ENCODE results near the gene SWT1. TPM values are rescaled to one million over a fixed set of nuclear protein-coding genes. Genes with fewer than 3 reads are reported as not detected.
A peak's percentile ranks its signal among the peaks of the same experiment; 100 is the strongest.
"Not testable (repeated sequence)": the region's sequence is repeated elsewhere in the genome, so short reads cannot be mapped to it uniquely, and the experiment has no call there.

Gene SWT1
- total RNA-seq, 1 experiment from 2014 or later, result 2.3 TPM

DNA sequence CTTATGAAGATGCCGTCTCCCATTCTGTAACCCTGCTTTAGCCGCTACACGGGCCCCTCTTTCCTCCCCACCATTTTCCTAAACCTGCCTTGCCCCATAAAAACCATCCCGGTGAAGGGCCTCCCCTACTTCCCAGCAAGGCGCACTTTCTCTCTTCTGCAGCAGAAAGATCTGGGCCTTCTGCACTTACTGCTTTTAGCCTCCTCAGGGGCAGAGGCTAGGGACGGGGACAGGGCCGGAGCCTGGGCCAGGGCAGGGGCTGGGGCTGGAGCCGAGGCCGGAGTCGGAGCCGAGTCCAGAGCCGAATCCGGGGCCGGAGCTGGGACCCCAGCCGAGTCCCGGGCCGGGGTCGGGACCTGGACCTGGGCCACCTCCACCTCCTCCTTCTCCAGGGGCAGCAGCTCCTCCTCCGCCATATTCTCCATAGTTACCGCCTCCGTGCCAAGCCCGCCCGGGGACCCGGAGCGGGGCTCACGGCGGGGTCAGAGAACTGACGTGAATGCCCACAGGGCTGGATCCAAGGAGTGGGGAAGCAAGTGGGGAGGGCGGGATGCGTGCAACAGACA, 596 bp upstream of the SWT1 start:
- Histone ChIP-seq H3K4me3 (peak overlapping the region; percentile 92), H3K27me3 (no peaks in the 10 kb centered on the region)
- DNase-seq, result no peak

GRCh38 chr1:185157599-185158412, 839 bp downstream of the SWT1 start:
- Histone ChIP-seq H3K4me3 (peak overlapping the region; percentile 92), H3K9me3 (no peaks in the 10 kb centered on the region), H3K27me3 (no peaks in the 10 kb centered on the region), H3K36me3 (no peaks in the 10 kb centered on the region)
- DNase-seq, result no peak

More for the DNA sequence above, 596 bp upstream of the SWT1 start:
- no peaks in the 10 kb centered on the region for H3K9me3 ChIP-seq
- no peaks in the 10 kb centered on the region for H3K36me3 ChIP-seq

DNA sequence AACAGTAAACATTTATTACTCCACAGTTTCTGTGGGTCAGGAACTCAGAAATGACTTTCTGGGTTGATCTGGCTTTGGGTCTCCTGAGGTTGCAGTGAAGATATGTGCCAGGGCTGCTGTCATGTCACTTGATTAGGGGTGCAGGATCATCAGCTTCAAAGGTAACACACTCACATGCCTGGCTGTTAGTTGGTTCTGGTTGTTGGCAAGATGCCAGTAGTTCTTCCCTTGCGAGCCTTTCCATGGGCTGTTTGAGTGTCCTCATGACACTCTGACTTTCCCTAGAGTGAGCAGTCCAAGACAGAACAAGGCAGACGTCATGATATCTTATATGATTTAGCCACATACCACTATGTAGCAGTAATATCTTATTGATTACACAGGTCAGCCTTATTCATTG, 1.8 kb downstream of the SWT1 start:
- no peak overlapping the region for H3K4me3 ChIP-seq
- no peaks in the 10 kb centered on the region for H3K36me3 ChIP-seq

DNA sequence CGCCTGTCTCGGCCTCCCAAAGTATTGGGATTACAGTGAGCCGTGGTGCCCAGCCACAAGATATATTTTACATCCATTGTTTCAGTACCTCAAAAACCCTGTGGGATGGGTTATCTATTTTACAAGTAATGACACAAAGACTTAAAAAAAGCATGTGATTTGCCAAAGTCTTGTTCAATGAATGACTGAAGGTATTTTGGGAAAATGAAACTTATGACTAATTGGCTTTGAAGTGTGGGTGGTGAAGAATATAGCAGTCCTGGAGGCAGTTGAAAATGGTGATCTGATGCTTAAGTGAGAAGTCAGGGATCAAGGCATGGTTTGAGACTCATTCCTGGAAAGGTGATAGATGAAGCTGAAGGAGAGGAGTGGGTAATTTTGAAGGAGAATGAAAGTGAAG, 3.0 kb downstream of the SWT1 start:
- no peak for DNase-seq
- Histone ChIP-seq H3K4me3 (no peak overlapping the region), H3K9me3 (no peaks in the 10 kb centered on the region), H3K36me3 (no peaks in the 10 kb centered on the region), H3K27me3 (no peaks in the 10 kb centered on the region)

More for the DNA sequence above, 1.8 kb downstream of the SWT1 start:
- Histone ChIP-seq H3K27me3 (no peaks in the 10 kb centered on the region), H3K9me3 (no peaks in the 10 kb centered on the region)
- no peak for DNase-seq

DNA sequence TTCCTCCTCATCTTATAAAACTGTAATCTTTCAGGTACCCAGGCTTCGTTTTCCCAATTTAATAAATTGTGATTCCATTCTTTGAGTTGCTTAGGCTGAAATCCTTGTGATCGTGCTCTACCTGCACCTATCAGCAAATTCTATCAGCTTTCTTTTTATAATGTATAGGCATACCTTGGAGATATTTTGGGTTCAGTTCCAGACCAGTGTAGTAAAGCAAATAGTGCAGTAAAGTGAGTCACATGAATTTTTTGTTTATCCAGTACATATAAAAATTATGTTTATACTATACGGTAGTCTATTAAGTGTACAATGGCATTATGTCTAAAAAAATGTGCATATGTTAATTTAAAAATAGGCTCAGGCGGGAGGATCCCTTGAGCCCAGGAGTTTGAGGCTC, 5.5 kb downstream of the SWT1 start:
- Histone ChIP-seq H3K36me3 (peaks cover 4% of the 10 kb centered on the region; the same call in 1 of the 2 replicates), H3K4me3 (no peak overlapping the region), H3K27me3 (no peaks in the 10 kb centered on the region), H3K9me3 (no peaks in the 10 kb centered on the region)
- no peak for DNase-seq

DNA sequence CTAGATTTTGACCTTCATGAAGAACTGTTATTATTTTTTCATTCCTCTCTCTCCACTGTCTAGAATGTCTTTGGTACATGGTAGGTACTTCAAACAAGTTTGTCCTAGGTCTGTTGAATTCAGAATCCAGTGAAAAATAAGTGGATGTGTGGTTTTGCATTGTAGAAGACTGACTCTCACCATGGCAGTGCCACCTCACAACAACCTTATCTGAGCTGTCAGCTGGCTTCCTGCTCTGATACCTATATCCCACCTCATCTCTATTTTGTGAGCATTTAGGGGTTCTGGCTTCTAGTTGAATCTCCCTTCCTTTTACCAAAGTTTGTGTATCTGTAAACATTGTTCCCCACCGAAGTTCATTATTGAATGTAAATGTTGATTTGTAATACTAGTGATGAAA, 9.1 kb downstream of the SWT1 start:
- H3K27me3 ChIP-seq, result no peaks in the 10 kb centered on the region
- no peaks in the 10 kb centered on the region for H3K9me3 ChIP-seq
- no peak overlapping the region for H3K4me3 ChIP-seq
- H3K36me3 ChIP-seq, result peaks cover 4% of the 10 kb centered on the region; the same call in 1 of the 2 replicates
- no peak for DNase-seq

DNA sequence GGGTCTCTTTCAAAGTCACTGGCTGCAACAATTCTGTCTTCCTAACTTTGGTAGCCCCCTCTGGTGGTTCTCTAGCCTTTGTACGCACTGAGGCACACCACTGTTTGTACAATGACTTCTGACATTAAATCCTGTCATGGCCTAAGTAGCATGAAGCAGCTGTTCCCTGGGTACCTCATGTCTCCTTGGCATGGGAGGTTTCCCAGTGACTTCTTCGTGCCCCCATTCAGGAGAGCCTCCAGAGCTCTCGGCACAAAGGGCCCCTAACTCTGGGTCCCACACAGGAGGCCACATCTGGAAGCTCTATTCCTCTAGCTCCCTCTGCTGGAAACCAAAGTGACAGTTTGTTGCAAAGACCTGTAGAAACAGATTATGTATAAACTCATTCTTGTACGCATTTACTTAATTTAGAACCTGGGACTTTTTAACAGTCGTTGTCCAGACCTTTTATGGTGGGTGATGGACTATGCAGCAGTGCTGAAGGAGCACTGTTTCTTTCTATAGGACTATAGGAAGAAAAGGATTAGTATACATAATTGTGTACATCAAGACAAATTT, 13.4 kb downstream of the SWT1 start:
- peak; percentile 19 for DNase-seq
- H3K27me3 ChIP-seq, result no peaks in the 10 kb centered on the region
- H3K4me3 ChIP-seq, result no peak overlapping the region
- no peaks in the 10 kb centered on the region for H3K9me3 ChIP-seq
- peaks cover 4% of the 10 kb centered on the region; the same call in 1 of the 2 replicates for H3K36me3 ChIP-seq

DNA sequence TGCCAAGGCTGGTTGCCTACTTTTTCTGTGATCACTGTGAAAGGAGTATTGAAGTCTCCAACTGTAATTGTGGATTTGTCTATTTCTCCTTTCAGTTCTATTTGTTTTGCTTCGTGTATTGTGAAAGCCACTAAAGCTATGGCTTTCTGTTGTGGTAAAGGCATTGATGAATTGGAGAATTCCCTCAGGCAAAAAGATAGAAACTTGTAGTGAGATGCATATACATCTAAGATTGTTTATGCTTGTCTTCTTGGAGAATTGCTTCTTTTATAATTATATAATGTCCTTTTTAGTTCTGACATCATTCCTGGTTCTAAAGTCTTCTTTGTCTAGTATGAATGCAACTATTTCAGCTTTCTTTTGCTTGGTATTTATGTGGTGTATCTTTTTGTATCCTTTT, 36.8 kb downstream of the SWT1 start:
- no peak overlapping the region for H3K4me3 ChIP-seq

GRCh38 chr1:185198712-185199111, 41.7 kb downstream of the SWT1 start:
- not testable (repeated sequence) for H3K27me3 ChIP-seq, H3K4me3 ChIP-seq, H3K36me3 ChIP-seq, DNase-seq
- H3K9me3 ChIP-seq, result peaks cover 13% of the 10 kb centered on the region

More for the DNA sequence above, 36.8 kb downstream of the SWT1 start:
- no peak for DNase-seq
- no peaks in the 10 kb centered on the region for H3K36me3 ChIP-seq
- peaks cover 6% of the 10 kb centered on the region for H3K9me3 ChIP-seq
- H3K27me3 ChIP-seq, result no peaks in the 10 kb centered on the region

DNA sequence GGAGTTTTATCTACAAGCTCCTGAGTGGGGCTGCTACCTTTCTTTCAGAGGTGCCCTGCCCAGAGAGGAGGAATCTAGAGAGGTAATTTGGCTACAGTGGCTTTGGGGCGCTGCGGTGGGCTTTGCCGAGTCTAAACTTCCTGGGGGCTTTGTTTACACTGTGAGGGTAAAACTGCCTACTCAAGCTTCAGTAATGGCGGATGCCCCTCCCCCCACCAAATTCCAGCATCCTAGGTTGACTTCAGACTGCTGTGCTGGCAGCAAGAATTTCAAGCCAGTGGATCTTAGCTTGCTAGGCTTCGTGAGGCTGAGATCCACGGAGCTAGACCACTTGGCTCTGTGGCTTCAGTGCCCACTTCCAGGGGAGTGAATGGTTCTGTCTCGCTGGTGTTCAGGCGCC, 43.9 kb downstream of the SWT1 start:
- no peak for DNase-seq
- Histone ChIP-seq H3K27me3 (no peaks in the 10 kb centered on the region), H3K9me3 (peaks cover 13% of the 10 kb centered on the region), H3K4me3 (no peak overlapping the region), H3K36me3 (no peaks in the 10 kb centered on the region)

DNA sequence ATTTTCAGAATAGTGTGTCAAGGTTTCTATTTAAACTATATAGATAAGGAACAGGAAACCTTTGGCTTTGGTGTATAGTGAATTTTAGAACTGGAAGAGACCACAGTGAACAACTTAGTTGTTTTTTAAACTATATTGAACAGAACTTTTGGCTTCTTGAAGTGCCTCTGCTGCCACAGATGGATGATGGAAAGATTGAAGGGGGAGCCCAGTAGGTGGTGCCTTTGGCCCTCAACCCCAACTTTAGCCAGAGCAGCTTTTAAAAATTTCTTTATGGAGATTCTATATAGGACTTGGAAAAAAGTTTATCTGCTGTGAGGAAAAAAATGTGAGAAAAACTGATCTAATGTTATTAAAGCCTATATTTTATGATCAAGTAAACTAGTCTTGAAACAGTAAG, 50.2 kb downstream of the SWT1 start:
- H3K27me3 ChIP-seq, result no peaks in the 10 kb centered on the region
- H3K4me3 ChIP-seq, result no peak overlapping the region
- DNase-seq, result no peak
- H3K9me3 ChIP-seq, result no peaks in the 10 kb centered on the region
- no peaks in the 10 kb centered on the region for H3K36me3 ChIP-seq

- DNase-seq, result no peak
- Histone ChIP-seq H3K27me3 (no peaks in the 10 kb centered on the region), H3K9me3 (no peaks in the 10 kb centered on the region), H3K36me3 (no peaks in the 10 kb centered on the region), H3K4me3 (no peak overlapping the region)
These were observed 51.1 kb downstream of the SWT1 start for GRCh38 chr1:185207980-185208602.

DNA sequence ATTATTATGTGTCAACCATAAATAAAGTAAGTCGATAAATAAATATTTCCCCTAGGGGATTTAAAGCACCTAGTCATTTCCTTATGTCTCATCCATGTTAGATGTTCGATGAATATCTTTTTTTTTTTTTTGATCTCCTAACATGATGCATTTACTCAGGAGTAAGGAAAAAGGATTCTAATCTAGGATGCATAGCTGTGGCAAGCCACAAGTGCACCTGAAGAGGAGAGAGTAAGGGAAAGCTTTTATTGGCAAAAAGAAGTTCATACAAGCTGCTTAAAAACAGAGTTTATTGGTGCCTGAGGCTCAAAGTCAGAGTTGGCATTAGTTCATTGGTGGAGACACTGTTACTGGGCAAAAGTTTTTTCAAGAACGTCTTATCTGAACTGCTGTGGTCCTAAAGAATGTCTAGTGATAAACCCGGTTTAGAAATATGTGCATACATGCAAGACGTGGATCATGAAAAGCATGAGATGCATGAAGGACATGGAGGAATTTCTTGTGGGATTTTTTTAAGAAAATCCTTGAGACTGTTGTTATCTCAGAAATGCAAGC, 51.7 kb downstream of the SWT1 start:
- no peaks in the 10 kb centered on the region for H3K27me3 ChIP-seq
- H3K4me3 ChIP-seq, result no peak overlapping the region
- no peaks in the 10 kb centered on the region for H3K9me3 ChIP-seq
- DNase-seq, result no peak
- H3K36me3 ChIP-seq, result no peaks in the 10 kb centered on the region

GRCh38 chr1:185209357-185209756, 52.4 kb downstream of the SWT1 start:
- H3K36me3 ChIP-seq, DNase-seq, H3K9me3 ChIP-seq, H3K27me3 ChIP-seq, H3K4me3 ChIP-seq: not testable (repeated sequence)

DNA sequence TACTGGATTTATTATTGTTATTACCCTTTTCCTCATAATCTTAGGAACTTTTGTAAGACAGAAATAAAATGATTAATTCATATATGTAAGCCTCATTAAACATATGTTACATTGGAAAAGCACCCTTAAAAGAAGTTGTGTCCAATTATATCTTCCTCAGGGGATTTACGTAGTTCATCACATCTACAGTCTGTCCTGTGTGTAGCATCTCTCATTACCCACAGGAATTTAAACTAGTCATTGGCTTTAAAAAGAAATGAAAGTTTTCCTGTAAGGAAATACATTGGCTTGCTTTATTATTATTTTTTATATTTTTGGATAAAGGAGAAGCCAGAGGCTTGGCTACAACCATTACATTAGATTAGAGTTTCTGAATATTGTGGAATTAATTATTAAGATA, 56.1 kb downstream of the SWT1 start:
- H3K36me3 ChIP-seq, result no peaks in the 10 kb centered on the region
- H3K27me3 ChIP-seq, result no peaks in the 10 kb centered on the region
- no peak overlapping the region for H3K4me3 ChIP-seq
- DNase-seq, result no peak
- no peaks in the 10 kb centered on the region for H3K9me3 ChIP-seq

DNA sequence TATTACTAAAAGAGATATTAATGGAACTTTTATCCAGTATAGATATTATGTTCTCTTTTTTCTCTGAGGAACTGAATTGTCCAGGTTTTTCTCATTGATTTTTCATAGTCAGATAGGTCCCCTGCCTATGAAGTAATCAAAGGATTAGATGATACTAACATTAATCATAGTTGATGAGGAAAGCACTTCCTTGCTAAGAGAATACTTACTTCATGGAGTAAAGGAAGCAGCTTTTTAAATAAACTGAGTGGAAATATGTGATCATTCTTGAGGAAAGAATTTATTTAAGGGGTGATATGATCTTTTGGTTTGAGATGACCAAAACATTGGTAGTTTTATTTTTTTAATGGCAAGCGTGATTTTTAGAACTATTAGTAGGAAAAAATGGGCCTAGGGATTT, 58.9 kb downstream of the SWT1 start:
- Histone ChIP-seq H3K9me3 (no peaks in the 10 kb centered on the region), H3K36me3 (no peaks in the 10 kb centered on the region), H3K27me3 (no peaks in the 10 kb centered on the region), H3K4me3 (no peak overlapping the region)
- DNase-seq, result no peak

DNA sequence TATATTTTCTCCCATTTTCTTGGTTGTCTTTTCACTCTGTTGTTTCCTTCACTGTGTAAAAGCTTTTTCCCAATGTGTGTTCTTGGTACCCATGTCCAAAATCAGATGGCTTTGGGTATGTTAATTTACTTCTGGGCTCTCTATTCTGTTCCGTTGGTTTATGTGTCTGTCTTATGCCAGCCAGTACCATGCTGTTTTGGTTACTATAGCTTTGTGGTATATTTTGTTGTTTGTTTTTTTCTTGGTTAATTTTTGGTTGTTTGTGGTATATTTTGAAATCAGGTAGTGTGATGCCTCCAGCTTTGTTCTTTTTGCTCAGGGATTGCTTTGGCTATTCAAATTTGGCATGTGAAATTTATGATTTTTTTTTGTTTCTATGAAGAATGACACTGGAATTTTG, 67.2 kb downstream of the SWT1 start:
- H3K9me3 ChIP-seq, result peaks cover 9% of the 10 kb centered on the region; the same call in 1 of the 2 replicates
- no peak for DNase-seq
- no peaks in the 10 kb centered on the region for H3K36me3 ChIP-seq
- no peak overlapping the region for H3K4me3 ChIP-seq
- H3K27me3 ChIP-seq, result no peaks in the 10 kb centered on the region

Data from MG63 (cell line).